ENCODE results near the gene ADARB1.

Gene ADARB1

DNA sequence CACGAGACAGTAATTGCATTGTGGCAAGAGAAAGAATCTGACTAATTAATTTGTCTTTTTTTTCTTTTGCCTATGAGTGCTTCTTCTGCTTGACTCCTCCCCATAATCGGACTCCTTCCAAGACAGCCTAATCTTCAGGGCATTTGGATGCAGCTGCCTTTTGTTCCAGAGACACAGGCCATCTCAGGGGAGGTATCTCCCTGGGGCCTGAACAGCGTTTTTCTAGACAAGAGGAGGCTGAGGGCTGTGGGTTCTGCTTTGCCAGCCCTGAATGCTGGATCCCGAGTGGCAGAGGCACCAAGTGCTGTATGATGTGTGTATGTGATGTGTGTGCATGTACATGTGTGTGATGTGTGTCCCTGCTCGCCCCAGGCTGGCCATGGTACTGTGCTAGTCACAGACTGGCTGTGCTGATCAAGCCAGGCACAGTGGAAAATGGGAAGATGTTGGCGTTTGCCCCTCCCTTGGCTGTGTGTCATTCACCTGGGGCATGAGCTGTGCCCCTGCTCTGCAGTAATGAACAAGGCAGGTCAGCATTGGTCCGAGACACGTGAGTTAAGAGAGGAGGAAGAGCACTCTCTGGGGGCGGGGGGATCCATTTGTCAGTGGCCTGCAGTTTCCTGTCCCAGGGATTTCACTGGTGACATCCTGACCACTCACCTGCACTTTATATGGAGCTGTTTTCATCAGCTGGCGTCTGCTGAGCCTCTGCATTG, 77.2 kb downstream of the ADARB1 start:
- no peak for TF ChIP-seq CTCF (IDR thresholded peaks at IDR 0.05; ENCODE audit: insufficient read depth, low read length, poor library complexity, severe bottlenecking)
- no peak overlapping the region for H3K4me3 ChIP-seq (replicated peaks; ENCODE audit: low read depth, low read length)

DNA sequence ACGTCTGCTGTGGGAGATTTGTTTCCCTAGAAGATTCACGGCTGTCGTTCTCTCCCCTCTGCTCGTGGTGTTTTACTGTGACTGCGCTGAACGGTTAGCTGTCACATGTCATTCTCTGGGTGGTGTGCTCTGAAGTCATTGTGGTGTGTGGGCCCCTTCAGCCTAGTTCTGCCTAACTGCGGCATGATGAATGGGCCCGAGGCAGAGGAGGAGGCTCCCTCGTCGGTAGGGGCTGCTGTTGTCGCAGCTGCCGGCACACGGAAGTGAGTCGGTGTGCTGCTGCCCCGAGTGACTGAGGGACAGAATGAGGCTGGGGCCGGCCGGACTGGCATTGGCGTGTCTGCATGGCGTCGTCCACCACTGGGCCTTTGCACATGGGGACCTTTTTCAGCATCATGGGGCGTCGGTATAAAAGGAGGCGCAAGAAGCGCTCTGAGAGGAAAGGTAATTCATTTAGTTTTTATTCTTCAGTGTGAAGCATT, 77.9 kb downstream of the ADARB1 start:
- peak; percentile 61 for TF ChIP-seq CTCF (IDR thresholded peaks at IDR 0.05; ENCODE audit: insufficient read depth, low read length, poor library complexity, severe bottlenecking)
- H3K36me3 ChIP-seq (ENCODE audit: control insufficient read depth, insufficient read depth, low read length): no peaks in the 10 kb centered on the region
- H3K4me3 ChIP-seq (replicated peaks; ENCODE audit: low read depth, low read length): no peak overlapping the region
- peaks cover 2% of the 10 kb centered on the region for H3K27me3 ChIP-seq (replicated peaks; ENCODE audit: control insufficient read depth, insufficient read depth, low read length)
- DNase-seq (ENCODE audit: extremely low read depth, insufficient read length): peak; percentile 78

More for the DNA sequence above, 77.2 kb downstream of the ADARB1 start:
- H3K27me3 ChIP-seq (replicated peaks; ENCODE audit: control insufficient read depth, insufficient read depth, low read length): peaks cover 2% of the 10 kb centered on the region
- H3K36me3 ChIP-seq (ENCODE audit: control insufficient read depth, insufficient read depth, low read length): no peaks in the 10 kb centered on the region
- DNase-seq (ENCODE audit: extremely low read depth, insufficient read length): no peak

- no peak for TF ChIP-seq CTCF (IDR thresholded peaks at IDR 0.05; ENCODE audit: insufficient read depth, low read length, poor library complexity, severe bottlenecking)
Observed at GRCh38 chr21:45153358-45154318, 79.3 kb downstream of the ADARB1 start.

GRCh38 chr21:45154511-45155508, 80.4 kb downstream of the ADARB1 start:
- Histone ChIP-seq H3K4me3 (replicated peaks; ENCODE audit: low read depth, low read length) (no peak overlapping the region), H3K27me3 (replicated peaks; ENCODE audit: control insufficient read depth, insufficient read depth, low read length) (no peaks in the 10 kb centered on the region; the same call in 1 of the 2 replicates), H3K36me3 (ENCODE audit: control insufficient read depth, insufficient read depth, low read length) (no peaks in the 10 kb centered on the region)
- no peak for TF ChIP-seq CTCF (IDR thresholded peaks at IDR 0.05; ENCODE audit: insufficient read depth, low read length, poor library complexity, severe bottlenecking)
- DNase-seq (ENCODE audit: extremely low read depth, insufficient read length): no peak

More at GRCh38 chr21:45153358-45154318, 79.3 kb downstream of the ADARB1 start:
- DNase-seq (ENCODE audit: extremely low read depth, insufficient read length): no peak
- H3K4me3 ChIP-seq (replicated peaks; ENCODE audit: low read depth, low read length): no peak overlapping the region
- peaks cover 2% of the 10 kb centered on the region for H3K27me3 ChIP-seq (replicated peaks; ENCODE audit: control insufficient read depth, insufficient read depth, low read length)
- no peaks in the 10 kb centered on the region for H3K36me3 ChIP-seq (ENCODE audit: control insufficient read depth, insufficient read depth, low read length)

- no peaks in the 10 kb centered on the region; the same call in 1 of the 2 replicates for H3K27me3 ChIP-seq (replicated peaks; ENCODE audit: control insufficient read depth, insufficient read depth, low read length)
- no peak for DNase-seq (ENCODE audit: extremely low read depth, insufficient read length)
- TF ChIP-seq CTCF (IDR thresholded peaks at IDR 0.05; ENCODE audit: insufficient read depth, low read length, poor library complexity, severe bottlenecking): no peak
- no peaks in the 10 kb centered on the region for H3K36me3 ChIP-seq (ENCODE audit: control insufficient read depth, insufficient read depth, low read length)
- H3K4me3 ChIP-seq (replicated peaks; ENCODE audit: low read depth, low read length): no peak overlapping the region
Observed at GRCh38 chr21:45155910-45156309, 81.5 kb downstream of the ADARB1 start.
